GM19452 (cell line): ENCODE data around the gene RALGPS2.

ENCODE experiments used
- ATAC-seq: cut with Tn5 transposase; IDR thresholded peaks from one replicate; pipeline ENCODE4 v1.9.1; 2021; ENCODE audit not compliant: unreplicated experiment

Gene RALGPS2

DNA sequence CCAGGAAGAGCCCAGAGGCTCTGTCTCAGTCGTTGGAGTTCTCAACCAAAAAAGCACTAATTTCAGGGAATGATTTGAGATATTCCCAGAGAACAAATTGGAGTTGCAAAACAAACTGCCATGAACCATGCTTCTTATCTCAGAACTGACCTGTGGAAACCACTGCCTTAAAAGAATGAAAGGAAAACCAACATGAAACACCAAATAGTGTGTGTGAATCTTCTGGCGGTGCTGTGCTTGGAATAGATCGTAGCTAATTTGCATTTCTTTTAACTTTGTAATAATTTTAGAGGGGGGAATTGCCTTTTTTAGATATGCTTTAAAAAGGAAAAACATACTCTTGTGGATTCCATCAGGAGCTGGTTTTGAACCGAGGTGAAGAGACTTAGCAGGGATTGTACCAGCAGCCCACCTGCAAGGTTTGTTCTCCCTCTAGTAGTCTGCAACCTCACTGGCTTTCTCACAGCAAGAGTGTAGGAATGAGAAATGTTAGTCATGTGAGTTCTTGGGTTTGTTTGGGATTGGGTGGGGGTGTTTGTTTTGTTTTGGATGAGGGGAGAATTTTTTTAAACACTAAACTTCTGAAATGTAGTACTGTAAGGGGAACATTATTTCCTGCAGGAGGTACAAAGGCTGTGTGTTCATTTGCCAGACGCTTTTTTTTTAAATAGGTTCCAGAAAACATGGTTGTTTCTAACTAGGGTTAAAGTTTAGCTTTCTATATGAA lies 191.6 kb downstream of the RALGPS2 start:
- ATAC-seq, result peak; percentile 44

DNA sequence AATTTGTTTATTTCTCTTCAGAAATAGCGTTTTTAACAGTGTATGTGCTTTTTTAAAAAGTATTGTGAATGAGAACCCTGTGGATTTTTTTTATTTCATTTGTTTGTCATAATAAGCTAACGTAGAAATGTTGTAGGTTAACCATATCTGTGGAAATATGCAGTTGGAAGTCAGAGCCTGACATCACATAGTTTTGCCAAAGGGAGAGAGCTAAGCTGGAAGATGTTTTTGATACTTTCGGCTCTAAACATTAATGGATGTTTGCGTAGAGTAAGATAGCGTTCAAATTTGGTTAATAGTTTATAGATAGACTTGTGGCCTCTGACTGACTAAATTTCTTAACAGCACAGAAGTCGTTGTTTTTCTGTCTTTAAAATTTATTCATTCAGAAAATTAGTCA lies 193.3 kb downstream of the RALGPS2 start:
- no peak for ATAC-seq

DNA sequence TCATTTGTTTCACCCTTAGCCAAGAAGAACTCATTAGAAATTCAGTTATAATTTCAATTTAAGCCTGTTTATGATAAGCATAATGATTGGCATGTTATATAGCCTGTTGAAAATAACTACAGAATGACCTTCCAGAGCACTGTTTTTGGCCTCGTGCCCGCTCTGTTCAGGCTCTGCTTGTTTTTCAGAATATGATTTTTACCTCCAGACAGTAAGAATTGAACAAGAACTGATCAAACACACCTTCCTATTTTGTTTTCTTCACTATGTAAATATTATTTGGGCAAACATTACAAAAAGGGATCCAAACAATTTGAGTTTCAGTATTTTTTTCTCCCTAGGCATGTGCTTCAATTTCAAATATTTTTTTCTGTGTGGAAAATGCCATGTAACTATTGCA lies 193.9 kb downstream of the RALGPS2 start:
- ATAC-seq, result no peak

DNA sequence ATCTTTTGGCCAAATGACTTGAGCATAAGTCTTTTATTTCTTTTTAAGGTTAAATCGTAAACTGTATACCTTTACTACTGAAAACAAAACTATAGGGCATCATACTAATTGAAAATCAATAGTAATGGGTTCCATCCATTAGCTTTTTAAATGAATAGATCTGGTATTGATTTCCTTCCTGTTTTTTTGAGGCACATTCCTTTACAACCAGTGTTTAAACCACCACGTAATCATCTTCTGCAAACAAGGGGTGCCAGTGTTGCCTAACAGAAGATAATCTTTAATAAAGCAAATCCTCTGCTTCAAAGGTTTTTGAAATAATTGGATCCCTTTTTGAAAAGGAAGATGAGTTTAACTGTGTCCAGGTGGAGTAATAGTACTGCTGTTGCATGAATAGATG lies 194.5 kb downstream of the RALGPS2 start:
- ATAC-seq, result no peak

DNA sequence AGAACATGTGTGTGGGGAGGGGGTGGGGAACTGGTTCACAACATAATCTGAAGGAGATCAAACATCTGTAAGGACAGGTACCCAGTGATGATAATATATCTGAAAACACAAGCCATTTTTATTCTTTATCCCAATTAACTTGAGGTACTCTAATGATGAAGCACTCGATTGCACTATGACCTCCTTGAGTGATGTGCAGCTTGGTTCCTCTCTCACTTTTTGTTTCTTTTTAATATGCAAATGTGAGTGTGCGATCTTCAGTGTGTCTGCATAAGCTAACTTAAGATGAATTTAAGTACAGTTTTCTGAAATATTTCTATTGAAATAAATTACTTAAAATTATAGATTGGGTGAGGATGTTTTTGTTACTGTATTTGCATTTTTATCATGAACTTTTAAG lies 196.5 kb downstream of the RALGPS2 start:
- ATAC-seq, result peak; percentile 56

DNA sequence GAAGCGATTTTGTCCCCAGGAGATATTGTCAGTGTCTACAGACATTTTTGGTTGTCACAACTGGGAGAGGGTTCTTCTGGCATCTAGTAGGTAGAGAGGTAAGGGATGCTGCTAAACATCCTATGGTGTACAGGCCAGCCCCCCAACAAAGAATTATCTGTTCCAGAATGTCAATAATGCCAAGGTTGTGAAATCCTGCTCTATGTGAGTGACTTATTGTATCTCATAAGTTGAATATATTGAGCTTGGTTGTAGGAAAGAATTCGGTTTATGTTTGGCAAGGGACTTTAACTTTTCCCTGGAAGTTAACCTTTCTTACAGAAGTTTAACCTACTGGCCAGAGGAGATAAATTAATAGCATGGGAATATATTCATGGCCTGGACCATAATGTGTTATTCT lies 198.5 kb downstream of the RALGPS2 start:
- no peak for ATAC-seq

DNA sequence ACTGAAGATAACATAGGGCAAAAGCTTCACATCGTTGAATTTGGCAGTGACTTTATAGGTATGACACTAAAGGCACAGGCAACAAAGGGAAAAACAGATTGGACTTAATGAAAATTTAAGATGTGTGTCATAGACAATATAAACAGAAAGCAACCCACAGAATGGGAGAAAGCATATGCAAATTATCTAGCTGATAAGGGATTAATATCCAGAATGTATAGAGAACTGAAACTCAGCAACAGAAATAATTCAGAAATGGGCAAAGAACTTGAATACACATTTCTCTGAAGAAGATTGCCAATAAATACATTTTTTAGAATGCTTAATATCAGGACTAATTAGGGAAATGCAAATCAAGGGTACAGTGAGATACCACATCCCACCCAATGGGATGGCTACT lies 201.0 kb downstream of the RALGPS2 start:
- ATAC-seq, result no peak

DNA sequence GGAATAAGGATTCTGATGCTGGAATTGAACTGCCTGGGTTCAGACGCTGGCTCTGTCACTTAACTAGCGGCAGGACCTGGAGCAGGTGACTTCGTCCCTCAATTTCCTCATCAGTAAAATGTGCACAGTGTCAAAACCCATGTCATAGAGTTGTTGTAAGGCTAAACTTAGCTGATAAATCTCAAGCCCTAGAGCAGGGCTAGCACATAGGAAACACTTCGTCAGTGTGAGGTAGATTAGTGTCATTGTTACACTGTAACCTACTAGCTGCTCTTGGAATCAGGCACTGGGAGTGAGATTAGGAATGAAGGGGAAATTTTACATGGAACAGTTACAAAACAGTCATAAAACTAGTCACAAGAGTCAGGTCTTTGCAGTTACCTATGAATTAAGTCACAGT lies 202.0 kb downstream of the RALGPS2 start:
- ATAC-seq, result no peak

DNA sequence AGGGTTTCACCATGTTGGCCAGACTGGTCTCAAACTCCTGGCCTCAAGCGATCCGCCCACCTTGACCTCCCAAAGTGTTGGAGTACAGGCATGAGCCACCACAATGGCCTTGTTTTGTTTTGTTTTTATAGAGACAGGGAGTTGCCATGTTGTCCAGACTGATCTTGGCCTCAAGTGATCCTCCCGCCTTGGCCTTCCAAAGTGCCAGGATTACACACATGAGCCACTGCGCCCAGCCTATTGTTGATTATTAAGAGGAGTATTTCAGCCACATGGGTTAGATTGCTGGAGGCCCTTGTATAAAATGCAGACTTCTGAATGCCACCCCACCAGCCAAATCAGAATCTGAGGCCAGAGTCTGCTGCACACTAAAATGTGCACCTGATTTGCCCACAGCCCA lies 203.0 kb downstream of the RALGPS2 start:
- ATAC-seq, result no peak

DNA sequence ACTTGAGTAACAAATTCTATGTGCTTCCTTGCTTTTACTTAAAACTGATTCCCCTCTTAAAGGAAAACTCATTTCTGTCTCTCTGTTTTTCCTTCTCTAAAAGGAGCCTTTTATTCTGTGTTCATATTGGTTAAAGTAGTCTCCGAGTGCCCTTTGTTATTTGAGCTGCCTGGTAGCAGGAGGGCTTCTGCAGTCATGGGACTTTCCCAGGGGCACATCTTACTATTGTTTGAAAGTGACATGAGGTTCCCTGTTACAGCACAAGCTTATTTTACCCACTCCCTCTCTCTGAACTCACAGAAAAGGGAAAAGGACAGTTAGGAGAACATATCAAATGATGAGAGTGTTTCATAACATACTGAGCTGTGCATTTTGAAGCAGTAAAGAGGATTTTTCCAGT lies 203.9 kb downstream of the RALGPS2 start:
- ATAC-seq, result no peak

DNA sequence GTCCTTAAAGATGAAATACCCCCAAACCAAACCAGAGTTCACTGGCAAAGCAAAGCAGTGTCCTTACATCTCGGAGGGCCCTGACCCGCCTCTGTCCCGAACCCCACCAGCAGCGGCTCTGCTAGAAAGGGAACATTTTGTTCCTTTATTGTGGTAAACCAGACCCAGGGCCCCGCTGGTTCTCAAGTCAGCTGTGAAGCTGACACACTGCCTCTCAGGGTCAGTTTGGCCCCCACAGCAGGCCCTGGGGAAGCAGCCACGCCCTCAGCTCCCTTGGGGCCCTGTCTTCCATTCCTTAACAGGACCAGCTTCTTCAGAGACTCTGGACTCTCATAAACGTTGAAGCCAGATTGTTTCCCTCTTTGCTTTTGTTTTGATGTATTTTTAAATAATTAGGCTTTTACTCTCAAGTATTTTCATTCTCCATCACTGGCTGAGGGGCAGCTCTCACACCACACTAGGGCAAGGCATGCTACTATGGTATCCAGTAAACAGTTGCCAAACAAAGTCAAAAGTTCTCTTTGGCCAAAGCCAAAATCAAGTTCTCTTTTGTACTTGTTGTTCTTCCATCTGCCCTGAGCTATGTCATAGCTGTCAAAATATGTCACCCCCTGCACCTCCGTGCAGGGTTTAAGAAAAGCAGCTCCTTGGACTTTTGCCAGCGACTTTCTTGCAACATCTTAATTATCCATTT lies 207.0 kb downstream of the RALGPS2 start:
- ATAC-seq, result no peak

DNA sequence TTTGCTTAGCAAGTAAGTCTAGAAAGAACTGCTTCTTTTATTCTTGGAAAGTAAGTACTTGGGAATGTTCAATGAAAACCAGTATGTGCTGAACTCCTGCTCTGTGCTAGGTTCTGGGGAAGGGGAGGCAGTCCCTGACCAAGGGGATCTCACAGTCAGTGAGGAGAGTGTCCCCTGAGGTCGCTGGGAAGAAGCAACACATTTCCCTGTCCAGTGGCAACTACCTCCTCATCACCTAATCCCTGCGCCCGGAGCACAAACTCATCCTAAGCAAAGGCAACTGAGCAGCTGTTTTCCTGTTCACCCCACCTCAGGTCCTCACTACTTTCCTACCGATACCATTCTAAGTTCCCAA lies 207.5 kb downstream of the RALGPS2 start:
- ATAC-seq, result no peak

DNA sequence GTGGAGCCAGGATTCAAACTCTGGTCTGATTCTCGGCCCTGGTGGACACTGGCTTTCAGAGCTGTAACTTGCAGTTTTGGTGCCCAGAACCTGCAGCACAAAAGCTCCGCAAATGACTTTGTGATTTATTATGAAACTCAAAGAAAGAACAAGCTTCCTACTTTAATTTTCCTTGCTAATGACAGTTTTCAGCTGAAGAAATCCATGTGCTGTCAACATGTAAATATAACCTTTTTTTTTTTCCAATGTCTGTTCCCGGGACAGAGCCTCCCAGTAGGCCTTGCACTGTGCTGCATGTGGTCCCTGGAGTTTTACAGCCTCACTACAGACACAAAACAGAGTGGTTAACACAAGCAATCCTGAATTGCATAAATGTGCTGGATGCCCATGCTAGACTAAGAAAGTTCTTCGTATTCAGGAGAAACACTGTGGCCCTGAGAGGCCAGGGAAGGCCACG lies 208.1 kb downstream of the RALGPS2 start:
- ATAC-seq, result no peak

DNA sequence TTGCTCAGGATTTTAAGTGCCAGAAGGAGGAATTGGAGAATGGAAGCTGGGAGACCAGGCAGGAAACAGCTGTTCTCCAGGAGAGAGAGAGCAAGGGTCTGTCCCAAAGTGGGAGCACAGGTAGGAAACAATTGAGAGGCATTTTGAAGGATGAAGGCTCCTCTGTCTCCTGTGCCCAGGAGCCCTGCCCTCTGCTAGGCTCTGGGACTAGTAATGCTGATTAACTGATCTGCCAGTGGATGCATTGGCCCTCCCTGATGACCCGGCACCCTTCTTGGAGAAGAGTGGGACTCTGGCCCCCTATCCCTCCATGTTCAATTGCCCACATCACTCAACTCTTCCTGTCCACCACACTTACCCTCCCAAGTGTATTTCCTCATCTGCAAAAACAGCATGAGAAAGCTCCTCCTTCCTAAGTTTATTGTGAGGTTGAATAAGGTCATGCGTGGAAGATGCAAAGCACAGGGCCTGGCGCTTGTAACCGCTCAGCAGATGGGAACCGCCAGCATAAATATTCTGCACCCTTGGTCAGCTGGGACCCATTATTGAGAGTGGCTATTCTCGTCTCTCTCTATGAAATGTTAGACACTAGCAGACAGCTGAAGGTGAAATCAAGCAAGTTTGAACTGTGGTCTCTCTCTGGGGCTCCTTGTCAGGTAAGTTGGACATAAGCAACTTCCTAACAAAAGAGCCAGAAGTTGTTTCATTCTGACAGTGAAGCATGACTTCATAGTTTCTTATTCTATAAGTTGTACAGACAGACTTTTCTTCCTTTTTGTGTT lies 208.9 kb downstream of the RALGPS2 start:
- no peak for ATAC-seq

DNA sequence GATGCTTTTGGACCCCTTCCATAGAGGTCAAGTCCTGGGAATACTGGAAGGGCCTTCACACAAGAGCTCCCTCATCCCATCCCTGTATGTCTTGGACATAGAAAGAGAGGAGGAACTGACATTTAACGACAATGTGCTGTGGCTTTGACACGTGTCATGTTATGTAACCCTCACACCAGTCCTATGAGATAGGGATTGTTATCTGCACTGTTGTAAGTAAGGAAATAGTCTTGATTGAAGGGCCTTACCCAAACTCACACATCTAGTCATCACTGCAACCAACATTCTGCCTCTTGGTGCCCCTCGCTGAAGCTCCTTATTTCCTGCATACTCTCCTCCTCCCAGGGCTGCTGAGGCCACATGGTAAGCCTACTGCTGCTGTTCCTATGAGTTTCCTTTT lies 209.5 kb downstream of the RALGPS2 start:
- no peak for ATAC-seq

DNA sequence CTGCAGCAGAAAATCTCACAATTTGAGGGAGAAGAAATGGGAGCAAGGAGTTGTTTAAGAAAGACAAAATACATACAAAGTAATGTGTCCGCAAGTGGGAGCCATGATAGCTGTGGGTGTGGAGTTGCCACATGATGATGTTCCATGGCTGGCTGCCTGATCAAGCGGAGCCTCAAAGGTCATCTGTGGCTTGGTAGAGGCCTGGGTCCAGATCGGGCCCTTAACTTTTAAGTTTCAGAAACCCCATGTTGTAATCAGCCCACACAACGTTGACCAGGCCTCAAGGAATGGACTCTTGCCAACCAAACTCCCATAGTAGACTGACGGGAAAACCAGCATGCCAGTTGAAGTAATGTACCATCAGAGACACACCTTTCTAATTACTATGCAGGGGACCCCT lies 210.6 kb downstream of the RALGPS2 start:
- ATAC-seq, result no peak

DNA sequence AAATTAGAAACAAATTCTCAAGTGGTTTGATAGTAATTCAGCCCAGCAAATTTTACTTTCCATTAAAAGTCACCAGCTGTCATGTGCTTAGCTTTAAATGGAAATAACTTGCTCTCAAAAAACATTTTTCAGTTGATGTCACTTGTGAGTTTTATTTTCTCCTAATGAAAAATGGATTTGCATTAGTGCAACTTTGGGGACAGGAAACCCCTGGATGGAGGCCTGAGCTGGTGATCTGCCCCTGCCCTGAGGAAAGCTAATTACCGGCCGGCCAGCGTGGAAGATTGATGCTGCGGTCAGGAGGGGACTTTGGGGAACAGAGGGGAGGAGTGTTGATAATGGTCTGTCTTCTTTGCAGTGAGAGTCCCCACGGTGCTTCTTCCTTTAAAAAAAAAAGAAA lies 212.7 kb downstream of the RALGPS2 start:
- ATAC-seq, result no peak

DNA sequence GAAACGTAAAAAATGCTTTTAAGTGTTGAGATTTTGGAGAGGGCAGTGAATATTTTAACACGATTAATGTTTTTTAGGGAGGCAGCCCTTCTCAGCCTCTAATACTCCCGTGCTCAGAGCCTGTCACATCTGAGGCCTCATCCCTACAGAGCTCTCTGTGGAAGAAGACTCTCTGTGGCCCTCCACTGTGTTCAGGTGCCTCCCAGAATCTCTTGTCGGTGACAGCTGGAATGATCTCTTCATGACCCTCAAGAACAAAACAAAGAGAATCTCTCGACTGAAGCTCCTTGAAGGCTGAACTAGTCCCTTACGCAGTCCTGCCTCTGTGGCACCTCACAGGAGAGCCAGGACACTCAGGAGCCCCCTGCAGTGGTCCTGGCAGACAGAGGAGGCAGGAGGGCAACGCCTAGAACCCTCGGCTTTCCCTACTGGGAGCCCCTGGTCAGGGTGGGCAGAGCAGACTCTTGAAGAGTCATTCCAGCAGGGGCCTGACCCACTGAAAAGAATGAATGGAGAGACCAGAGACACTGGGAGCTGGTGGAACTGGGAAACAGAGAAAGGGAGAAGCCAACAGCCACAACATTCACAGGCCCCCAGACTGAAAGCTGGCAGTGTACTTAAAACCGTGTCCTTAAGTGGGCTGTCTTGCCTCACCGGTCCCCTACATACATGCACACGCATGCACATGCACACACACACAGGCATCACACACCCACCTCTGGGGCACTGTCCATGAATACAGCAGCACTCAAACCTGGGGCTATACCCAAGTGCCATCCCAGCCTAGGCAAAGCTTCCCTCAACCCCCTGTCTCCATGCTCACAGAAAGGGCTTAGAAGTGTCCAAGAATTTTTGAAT lies 213.3 kb downstream of the RALGPS2 start:
- ATAC-seq, result no peak

DNA sequence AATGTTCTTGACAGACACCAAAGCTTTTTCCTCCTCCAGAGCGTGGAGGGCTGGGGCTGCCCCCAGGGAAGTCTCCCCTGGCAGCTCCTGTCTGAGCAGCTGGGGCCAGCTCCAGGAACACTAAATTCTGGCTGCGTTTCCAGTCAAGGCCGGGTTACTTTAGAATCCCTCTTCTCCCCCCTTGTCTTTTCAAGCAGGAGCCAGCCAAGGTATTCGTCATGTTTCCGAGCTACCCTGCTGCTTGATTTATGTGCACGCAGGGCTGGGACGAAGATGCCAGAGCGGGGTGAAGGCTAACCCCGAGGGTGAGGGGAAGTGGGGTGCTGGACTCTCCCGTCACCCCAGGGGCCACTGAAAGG lies 213.9 kb downstream of the RALGPS2 start:
- ATAC-seq, result no peak

DNA sequence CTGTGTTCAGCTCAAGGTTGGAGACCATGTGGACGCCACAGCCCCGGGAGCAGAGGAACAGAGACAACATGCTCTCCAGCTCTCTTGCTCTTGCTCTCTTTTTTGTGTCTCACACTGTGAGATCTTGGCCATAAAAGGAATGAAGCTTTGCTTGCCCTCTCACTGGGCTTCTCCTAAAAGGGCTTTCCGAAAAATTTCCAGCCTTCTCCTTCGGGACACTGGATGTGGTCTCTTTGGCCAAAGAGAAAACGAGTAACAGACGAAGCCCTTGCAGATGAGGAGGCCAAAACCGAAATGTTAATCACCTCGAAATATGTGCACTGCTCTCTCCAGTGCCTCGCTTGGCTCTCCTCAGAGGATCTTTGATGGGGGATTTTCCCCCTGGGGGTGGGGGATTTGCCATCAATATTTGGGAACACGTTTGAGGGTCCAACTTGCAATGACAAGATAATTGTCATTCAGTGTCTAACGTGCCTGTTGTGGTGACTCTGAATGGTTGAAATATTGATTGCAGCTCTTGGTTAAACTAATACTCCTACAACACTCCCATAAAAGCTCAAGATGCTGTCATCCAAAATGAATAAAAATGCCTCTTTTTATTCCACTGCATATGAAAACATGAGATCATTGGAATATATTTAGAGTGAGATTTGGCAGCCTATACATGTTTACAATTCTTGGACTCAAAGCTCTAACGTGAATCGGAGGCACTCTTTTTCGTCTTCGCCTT lies 214.5 kb downstream of the RALGPS2 start:
- no peak for ATAC-seq
